SHP77 (cell line): ENCODE measurements around the gene RTN1.

Experiments
- DNase-seq, 2 experiments: peaks; one replicate each; lab custom pipeline; 2025; lab: John Stamatoyannopoulos, UW

The RTN1 gene, protein sequence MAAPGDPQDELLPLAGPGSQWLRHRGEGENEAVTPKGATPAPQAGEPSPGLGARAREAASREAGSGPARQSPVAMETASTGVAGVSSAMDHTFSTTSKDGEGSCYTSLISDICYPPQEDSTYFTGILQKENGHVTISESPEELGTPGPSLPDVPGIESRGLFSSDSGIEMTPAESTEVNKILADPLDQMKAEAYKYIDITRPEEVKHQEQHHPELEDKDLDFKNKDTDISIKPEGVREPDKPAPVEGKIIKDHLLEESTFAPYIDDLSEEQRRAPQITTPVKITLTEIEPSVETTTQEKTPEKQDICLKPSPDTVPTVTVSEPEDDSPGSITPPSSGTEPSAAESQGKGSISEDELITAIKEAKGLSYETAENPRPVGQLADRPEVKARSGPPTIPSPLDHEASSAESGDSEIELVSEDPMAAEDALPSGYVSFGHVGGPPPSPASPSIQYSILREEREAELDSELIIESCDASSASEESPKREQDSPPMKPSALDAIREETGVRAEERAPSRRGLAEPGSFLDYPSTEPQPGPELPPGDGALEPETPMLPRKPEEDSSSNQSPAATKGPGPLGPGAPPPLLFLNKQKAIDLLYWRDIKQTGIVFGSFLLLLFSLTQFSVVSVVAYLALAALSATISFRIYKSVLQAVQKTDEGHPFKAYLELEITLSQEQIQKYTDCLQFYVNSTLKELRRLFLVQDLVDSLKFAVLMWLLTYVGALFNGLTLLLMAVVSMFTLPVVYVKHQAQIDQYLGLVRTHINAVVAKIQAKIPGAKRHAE

DNA sequence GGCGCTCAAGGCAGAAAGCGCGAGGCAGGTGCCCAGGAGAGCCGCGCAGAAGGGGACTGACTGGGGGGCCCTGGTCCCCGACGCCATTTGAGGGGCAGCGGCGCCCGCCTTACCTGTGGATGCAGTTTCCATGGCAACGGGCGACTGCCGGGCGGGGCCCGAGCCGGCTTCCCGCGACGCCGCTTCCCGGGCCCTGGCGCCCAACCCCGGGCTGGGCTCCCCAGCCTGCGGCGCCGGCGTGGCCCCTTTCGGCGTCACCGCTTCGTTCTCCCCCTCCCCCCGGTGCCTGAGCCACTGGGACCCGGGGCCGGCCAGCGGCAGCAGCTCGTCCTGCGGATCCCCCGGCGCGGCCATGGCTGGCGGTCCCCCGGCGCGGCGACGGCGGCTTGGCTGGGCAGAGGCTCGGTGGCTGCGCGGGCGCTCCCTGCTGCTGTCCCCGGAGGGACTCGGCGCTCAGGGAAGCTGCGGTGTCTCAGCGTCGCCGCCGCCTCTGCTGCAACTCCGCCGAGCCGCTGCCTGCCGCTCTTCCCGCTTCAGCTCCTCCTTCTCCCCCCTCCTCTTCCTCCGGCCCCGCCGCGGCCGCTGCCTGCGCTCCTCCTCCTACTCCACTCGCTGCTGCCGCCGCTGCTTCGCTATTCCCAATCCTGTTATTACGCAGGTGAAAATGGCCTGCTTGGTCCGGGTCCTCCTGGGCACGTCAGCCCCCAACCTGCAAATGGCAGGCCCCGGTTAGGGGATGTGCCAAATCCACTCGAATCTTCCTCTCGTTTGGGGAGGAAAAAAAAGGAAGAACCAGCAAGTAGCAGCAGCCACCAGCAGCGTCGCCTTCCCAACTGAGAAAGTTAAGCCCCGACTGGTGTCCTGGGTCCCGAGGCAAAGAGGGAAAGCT is at the start of gene RTN1:
Gene RTN1, minus strand, starts transcription at position 500 of the 889 bp plus-strand sequence. Its CDS starts 146 bp downstream, at position 354.
- peak; percentile 56 to 71 for DNase-seq

DNA sequence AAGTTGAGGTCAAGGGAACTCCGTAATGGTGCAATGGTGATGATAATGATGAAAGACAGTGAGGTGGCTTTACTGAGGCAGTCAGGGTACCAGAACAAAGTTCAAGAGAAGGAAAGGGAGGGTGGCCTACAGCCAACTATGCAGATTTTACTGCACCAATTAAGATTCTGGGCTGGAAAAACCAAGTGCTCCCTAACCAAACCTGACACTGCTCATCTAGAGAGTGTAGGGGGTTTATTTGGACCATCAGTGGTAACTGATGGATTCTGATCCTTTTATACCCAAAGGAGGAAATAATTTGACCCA is 49.8 kb upstream of the RTN1 start:
- DNase-seq = no peak

DNA sequence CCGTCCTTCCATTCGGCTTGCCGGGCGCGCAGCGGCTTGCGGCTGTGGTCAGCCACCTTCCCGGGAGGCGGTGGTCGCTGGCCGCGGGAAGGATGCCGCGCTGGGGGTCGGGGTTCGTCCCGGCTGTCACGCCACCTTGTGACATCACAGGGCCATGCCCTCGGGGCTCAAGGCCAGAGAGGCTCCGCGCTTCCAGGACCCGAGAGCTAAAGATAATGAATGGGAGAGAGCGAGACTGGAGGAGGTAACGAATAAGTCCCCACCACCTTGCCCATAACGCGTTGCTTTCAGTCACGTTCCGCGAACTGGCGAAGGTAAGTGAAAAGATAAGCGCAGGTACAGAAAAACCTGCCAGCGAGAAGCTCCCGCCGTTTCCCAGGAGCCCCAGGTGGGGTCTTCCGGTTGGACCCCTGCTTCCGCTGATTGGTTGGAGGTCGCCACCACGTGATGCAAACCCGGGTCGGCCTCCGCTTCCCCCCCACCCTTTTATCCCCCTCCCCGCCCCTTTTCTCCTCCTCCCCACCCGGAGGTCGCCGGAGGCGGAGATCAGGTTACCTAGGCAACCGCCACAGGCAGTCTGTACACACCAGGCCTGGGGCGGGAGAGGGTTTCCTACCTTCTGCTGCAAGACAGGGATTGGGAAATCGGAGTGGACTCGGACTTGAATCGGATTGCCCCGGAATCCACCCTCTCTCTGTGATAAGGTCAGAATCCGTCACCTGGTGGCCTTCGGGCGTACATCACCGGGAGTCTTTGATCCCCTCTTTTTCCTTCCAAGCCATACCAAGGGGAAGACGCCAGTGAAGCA is 49.2 kb upstream of the RTN1 start, which contains the start of gene LRRC9:
Gene LRRC9, plus strand, starts transcription at position 575 of the 808 bp plus-strand sequence.
- DNase-seq = peak; percentile 85 to 89

DNA sequence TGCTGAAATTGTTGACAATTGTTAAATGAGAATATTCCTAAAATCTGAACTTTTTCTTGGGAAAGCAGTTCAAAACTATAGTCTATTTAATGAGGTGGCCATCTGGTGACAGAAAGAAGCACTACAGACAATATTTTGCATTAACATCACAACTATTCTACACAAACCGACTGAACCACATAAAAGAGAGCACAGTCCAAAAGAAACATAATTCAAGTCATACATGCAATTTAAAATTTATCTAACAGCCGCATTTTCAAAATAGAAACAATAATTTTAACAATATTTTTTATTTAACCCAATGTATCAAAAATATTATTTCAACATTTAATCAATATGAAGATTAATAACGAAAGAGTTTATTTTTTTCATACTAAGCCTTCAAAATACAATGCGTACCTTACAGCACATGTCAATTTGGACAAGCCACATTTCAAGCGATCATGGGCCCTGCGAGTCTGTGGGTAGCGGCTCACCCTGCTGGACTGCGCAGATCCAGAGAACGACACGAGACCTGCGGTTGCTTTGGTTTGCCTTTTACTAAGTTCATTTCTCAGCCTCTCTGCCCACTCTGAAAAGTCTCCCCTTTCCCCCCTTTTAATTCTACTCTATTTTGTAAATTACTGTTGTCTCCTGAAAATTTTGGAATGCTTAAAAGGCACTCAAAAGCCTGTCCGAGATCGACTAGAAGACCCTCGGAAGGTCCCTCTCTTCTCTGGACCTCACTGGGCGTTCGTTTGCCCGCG is 48.4 kb upstream of the RTN1 start:
- peak in 1 of 2 experiments; percentile 38 for DNase-seq

DNA sequence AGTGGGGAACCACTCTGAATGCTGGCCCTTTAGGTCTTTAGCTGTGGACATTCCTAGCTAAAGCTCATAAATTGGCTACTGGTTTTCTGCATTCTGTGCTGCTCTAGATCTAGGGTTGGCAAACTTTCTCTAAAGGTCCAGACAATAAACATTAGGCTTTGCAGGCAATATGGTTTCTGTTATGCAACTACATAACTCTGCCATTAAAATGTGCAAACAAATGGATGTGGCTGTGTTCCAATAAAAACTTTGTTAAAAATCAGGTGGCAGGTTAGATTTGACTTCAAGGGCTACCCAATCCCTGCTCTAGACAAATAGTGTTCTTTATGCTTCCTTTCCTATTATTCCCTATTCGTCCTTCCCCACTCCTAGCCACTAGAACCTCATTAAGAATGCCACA is 42.6 kb upstream of the RTN1 start:
- DNase-seq = no peak

DNA sequence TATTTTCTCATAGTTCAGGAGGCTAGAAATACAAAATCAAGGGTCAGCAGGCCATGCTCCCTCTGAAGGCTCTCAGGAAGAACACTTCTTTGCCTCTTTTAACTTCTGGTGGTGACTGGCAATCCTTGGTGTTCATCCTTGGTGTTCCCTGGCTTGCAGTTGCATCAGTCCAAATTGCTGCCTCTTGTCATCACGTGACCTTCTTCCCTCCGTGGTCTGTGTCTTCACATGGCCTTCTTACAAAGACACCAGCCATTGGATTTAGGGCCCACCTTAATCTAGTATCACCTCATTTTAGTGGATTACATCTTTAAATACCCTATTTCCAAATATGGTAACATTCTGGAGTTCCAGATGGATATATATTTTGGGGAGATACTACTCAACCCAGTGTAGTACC is 41.9 kb upstream of the RTN1 start:
- DNase-seq = no peak

DNA sequence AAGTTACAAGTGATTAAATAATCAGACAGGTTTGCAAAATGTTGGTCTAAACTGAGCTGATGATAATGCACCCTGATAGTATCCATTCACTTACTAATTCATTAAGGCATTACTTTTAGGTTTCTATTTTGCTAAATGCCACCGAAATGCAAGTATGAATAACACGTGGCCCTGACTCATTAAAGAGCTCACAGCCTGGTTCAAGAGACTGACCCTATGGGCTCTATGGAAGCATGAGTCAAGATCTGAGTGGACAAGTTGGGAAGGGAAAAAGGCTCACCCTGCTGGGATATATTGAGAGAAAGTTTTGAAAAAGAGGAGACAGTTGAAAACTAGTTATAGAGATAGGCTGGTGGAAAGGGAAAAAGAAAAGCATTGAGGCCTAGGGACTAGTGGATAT is 34.6 kb upstream of the RTN1 start:
- DNase-seq = no peak

DNA sequence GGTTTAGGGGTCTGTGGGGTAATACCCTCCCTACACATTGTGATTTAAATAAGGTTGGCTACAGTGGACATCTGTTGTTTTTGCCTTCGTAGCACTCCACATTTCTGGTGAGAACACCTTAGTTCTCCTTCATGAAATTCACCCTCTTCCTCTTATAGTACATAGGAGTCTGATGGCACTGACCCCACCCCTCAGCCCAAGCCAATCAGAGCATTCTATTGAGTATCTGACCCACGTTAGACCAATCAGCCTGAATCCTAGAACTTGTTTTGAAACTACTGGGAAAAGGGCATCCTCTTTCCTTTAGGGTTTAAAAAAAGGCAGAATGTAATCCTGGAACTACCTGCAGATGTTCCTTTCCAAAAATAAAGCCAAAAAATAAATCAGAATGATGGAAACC is 33.6 kb upstream of the RTN1 start:
- DNase-seq = no peak

DNA sequence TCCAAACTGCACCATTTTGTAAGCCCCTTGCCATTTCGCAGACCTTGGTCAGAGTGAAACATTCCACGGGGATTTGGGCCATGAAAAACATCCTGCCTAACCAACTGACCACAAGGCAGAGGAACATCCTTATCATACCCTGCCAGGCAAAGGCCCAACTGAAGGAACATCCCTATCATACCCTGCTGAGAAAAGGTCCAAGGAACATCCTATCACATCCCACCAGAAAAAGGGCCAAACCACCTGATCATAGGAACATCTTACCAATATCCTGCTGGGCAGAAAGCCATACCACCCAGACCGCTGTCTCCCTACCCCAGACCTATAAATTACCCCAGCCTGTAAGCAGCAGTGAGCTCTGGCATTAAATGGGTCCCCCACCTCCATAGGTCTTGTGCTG is 30.0 kb upstream of the RTN1 start:
- no peak for DNase-seq

DNA sequence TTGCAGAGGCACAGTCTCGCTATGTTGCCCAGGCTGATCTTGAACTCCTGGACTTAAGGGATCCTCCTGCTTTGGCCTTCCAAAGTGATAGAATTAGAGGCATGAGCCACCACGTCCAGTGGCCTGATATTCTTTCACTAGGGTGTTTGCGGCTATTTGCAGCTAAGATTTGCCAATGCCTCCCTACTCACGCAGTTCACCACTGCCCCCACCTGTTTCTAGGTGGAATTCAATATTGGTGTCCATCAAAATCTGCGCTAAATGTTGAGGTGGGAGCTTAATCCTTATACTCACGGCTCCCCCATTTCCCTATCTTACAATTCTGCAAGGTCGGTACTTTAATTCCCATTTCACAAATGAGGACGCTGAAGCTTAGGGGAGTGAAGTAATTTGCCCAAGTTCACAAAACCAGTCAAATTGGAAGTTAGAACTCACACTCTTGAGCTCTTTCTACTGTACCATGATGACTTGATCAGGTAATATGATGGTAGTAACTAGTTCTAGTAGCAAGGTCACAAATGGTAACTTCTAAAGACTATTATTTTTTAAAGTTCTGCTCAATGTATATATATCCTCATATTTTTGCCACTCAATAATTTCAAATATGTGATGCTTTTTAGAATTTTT is 27.3 kb upstream of the RTN1 start:
- peak; percentile 20 to 21 for DNase-seq

DNA sequence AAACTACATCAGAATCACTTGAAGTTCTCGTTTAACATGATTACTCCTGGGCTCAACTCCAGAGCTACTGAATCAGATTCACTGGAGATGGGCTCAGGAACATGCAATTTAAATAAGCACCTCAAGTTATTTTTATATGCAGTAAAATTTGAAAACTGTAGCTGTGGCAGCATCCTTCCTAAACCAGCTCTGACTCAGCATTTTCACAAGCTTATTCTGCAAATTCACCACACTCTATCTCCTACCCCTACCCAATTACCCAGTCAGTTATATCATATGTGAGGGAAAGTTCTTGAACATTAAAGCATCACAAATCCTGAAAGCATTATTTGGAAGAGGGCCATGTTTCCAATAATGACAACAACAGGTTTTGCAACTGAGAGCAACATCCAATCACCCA is 25.1 kb upstream of the RTN1 start:
- DNase-seq = no peak

DNA sequence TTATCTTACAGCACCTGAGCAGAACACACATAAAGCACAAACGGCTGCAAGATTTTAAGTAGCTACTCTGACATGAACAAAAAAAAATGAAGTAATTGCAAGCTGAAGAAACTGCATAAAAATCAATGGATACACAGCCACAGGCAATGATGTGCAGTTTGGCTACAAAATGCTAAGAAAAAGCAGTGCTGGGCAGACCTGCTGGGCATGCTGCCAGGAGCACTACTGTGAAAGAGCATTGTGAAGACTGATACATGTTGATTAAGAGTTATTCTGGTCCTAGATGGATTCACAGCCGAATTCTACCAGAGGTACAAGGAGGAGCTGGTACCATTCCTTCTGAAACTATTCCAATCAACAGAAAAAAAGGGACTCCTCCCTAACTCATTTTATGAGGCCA is 20.1 kb upstream of the RTN1 start:
- no peak for DNase-seq

DNA sequence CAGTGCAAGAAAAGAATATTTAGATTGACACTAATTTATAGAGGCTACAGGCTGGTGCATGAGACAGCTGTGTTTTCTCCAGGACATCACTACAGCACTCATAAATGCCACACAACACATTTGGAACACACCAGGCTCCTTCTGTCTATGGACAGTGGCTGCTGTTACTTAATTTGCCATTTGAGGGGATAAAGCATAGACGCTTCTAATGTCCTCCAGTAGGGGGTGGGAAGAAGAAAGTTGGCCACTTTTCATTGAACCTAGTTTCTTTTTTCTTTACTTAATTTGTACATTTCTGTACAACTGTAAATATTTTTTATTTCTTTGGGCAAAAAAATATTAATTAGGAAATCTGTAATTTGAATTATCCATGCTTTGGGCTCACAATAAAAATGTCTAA is 12.4 kb upstream of the RTN1 start:
- DNase-seq = no peak

DNA sequence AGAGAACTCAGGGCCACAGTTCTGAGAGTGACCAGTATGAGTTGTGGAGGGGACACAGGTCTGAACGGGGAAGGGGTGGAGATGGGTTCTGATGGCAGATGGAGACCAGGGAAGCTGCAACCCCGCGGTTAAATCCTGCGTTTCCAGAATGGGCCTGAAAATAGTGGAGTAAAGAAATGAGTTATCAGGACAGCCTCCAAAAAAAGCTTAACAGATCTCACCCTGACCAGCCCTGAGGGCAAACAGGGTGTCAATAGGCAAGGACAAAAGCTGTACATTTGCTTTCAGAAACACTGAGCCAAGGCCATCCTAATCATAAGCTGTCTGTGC is 555 bp upstream of the RTN1 start:
- DNase-seq = no peak

DNA sequence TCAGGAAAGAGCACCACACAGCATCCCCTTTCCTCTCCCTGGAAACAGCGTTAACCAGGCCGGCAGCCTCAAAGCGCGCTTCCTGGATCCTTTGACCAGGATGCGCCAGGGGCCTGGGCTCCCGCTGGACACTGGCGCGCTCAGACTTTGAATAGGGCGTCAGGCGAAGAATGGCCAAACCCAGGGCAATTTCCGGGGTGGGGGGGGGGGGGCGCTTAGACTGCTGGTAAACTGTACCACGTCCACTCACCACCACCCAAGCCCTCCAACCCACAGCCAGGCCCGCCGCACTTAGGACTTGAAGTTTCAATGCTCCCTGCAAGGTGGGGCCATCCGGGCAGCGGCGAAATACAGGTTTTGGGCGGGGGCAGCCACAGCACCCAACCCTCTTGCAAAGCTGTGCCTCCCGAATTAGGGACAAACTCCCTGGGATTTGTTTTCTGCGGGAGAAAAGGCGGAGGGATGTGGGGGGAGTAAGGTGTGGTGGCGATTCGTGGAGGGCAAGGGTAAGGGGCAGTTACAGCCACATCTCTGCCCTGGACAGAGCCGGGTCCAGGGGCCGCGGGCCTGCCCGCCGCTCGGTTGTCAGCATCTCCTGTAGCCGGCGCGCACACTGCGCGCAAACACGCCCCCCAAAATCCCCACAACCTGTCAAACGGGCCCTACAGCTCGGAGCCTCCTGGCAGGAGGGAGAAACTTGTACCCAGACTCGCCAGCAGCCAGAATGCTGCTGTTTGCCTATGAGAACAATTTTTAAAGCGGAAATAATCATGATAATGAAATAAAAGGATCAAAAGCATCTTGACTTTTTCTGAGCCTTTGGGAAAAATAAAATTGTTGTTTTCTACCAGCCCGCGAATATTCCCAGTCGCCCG is 958 bp downstream of the RTN1 start:
- peak in 1 of 2 experiments; percentile 41 for DNase-seq

DNA sequence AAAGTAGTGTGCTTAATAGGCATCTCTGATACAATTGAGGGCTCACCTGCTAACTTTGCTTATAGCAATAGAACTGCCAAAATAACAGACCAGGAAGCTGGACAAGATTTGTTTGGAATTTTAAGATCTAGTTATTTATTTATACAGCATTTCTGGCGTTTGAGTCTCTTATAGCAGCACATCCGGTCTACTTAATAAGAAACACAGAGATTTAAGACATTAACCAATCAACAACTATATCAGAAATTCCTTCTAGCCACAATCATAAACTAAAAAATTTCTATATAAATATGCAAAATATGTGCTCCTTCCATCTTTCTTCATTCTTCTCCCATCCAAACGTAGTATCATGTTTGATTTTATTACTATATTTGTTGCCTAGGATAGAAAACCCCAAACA is 2.6 kb downstream of the RTN1 start:
- DNase-seq = no peak

DNA sequence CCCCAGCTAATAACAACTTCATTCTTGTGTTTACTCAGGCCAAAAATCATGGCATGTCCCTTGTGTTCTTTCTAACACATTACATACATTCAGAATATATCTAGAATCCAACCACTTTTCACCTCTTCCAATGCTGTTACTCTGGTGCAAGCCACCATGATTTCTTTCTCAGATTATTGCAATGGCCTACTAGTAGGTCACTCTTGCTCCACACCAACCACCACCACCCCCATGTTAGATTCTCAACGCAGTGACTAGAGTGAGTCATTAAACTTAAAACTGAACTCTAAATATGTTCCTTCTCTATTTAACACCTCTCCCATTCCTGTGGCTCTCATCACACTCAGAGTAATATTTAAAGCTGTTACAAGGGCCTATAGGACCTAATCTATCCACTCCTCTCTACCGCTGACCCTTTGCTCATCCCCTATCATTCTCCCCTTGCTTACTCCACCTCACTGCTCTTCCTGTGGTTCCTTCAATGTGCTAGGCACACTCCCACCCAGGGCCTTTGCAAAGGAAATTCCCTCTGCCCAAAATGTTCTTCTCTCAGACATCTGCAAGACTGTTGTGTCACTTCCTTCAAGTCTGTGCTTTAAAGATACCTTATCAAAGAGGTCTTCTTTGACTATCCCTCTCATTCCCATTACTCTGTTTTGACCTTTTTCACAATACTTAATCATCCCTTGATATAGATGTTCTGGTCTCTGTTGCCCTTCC is 6.6 kb downstream of the RTN1 start:
- DNase-seq = no peak

DNA sequence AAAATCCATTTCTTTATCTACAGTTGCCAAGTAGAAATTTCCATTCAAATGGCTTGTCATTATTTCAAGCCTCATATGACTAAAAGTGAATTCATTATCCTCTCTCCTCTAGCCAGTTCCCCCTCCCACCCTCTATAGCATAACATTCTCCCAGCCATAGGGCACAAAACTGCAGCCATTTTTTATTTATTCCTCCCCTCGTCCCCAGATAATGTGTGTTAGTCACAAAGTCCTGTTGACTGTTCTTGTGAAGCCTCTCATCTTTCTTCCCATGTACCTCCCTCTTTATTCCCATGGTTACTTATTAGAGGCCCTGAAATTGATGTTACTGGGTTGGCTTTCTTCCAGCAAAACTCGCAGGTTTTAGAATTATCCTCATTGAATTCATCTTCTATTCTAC is 13.2 kb downstream of the RTN1 start:
- DNase-seq = no peak

DNA sequence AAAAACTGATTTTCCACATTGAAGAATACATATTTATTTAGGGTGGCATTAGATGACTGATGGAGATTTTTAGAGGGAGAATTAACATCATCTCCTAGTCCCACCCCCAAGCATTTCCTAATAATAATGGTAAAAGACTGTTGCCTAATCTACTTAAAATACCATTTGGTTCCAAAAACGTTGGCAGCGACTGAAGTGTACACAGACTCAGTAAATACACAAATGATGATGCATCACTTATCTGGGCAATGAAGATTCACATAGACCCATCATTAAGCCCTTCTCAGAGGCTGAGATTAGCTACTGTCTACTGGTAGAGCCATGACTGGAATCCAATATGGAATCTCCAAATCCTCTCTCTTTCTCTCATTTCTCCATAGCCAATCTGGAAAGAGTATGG is 18.2 kb downstream of the RTN1 start:
- no peak for DNase-seq
